ENCODE results near the gene ABHD2. TPM values are rescaled to one million over a fixed set of nuclear protein-coding genes. Genes with fewer than 3 reads are reported as not detected.

The ABHD2 gene
- total RNA-seq, 1 donor from 2014 or later, result 32.9 TPM

- DNase-seq (ENCODE audit: low read depth), result no peak
Measured at GRCh38 chr15:89095073-89095472, 6.8 kb downstream of the ABHD2 start.

GRCh38 chr15:89095556-89095955 is 7.3 kb downstream of the ABHD2 start:
- DNase-seq (ENCODE audit: low read depth), result no peak
- no peak for TF ChIP-seq CTCF (conservative IDR thresholded peaks at IDR 0.05; ENCODE audit: low read depth, low read length)
- no peak overlapping the region for H3K4me3 ChIP-seq (ENCODE audit: low read depth, low read length)

More at GRCh38 chr15:89095073-89095472, 6.8 kb downstream of the ABHD2 start:
- TF ChIP-seq CTCF (conservative IDR thresholded peaks at IDR 0.05; ENCODE audit: low read depth, low read length), result no peak
- H3K4me3 ChIP-seq (ENCODE audit: low read depth, low read length), result no peak overlapping the region

GRCh38 chr15:89096664-89097063 is 8.4 kb downstream of the ABHD2 start:
- H3K4me3 ChIP-seq (ENCODE audit: low read depth, low read length), result no peak overlapping the region
- DNase-seq (ENCODE audit: low read depth), result no peak
- TF ChIP-seq CTCF (conservative IDR thresholded peaks at IDR 0.05; ENCODE audit: low read depth, low read length), result no peak

GRCh38 chr15:89097313-89097712 is 9.1 kb downstream of the ABHD2 start:
- no peak overlapping the region for H3K4me3 ChIP-seq (ENCODE audit: low read depth, low read length)
- TF ChIP-seq CTCF (conservative IDR thresholded peaks at IDR 0.05; ENCODE audit: low read depth, low read length), result no peak

GRCh38 chr15:89098281-89098680 is 10.0 kb downstream of the ABHD2 start:
- no peak for TF ChIP-seq CTCF (conservative IDR thresholded peaks at IDR 0.05; ENCODE audit: low read depth, low read length)
- DNase-seq (ENCODE audit: low read depth), result no peak
- H3K4me3 ChIP-seq (ENCODE audit: low read depth, low read length), result no peak overlapping the region

More at GRCh38 chr15:89097313-89097712, 9.1 kb downstream of the ABHD2 start:
- no peak for DNase-seq (ENCODE audit: low read depth)

GRCh38 chr15:89099968-89100367 is 11.7 kb downstream of the ABHD2 start:
- no peak for TF ChIP-seq CTCF (conservative IDR thresholded peaks at IDR 0.05; ENCODE audit: low read depth, low read length)
- H3K4me3 ChIP-seq (ENCODE audit: low read depth, low read length), result no peak overlapping the region
- DNase-seq (ENCODE audit: low read depth), result no peak

Measured in epithelial cell of proximal tubule (primary cell).